ENCODE measurements around the gene NCR2. TPM values are rescaled to one million over a fixed set of nuclear protein-coding genes. Genes with fewer than 3 reads are reported as not detected.

NCR2 gene
- total and polyA plus RNA-seq, 2 of the 13 experiments (the other 11 are each of a cell fraction or from before 2014, with no cell fraction given) = not detected

DNA sequence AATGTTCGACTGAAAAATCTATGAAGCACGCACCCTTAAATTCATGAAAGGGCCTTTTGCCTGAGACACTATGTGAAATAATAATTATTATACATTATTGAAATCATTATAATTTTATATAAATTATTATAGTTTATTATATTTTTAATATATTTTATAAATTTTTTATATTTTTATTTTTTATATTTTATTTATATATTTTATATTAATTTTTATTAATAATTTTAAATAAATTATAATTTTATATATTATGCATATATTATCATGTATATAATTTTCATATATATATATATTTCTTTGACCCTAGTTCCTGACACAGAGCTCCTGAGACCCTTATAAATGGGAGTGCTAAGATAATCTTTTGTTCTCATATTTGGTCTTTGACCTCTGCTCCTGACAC, 13.5 kb downstream of the NCR2 start (continued):
- TF ChIP-seq, protein P1, sequence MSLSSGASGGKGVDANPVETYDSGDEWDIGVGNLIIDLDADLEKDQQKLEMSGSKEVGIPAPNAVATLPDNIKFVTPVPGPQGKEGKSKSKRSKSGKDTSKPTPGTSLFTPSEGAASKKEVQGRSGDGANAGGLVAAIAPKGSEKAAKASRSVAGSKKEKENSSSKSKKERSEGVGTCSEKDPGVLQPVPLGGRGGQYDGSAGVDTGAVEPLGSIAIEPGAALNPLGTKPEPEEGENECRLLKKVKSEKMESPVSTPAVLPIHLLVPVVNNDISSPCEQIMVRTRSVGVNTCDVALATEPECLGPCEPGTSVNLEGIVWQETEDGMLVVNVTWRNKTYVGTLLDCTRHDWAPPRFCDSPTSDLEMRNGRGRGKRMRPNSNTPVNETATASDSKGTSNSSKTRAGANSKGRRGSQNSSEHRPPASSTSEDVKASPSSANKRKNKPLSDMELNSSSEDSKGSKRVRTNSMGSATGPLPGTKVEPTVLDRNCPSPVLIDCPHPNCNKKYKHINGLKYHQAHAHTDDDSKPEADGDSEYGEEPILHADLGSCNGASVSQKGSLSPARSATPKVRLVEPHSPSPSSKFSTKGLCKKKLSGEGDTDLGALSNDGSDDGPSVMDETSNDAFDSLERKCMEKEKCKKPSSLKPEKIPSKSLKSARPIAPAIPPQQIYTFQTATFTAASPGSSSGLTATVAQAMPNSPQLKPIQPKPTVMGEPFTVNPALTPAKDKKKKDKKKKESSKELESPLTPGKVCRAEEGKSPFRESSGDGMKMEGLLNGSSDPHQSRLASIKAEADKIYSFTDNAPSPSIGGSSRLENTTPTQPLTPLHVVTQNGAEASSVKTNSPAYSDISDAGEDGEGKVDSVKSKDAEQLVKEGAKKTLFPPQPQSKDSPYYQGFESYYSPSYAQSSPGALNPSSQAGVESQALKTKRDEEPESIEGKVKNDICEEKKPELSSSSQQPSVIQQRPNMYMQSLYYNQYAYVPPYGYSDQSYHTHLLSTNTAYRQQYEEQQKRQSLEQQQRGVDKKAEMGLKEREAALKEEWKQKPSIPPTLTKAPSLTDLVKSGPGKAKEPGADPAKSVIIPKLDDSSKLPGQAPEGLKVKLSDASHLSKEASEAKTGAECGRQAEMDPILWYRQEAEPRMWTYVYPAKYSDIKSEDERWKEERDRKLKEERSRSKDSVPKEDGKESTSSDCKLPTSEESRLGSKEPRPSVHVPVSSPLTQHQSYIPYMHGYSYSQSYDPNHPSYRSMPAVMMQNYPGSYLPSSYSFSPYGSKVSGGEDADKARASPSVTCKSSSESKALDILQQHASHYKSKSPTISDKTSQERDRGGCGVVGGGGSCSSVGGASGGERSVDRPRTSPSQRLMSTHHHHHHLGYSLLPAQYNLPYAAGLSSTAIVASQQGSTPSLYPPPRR (CRISPR knock-in tag; IDR thresholded peaks at IDR 0.05; ENCODE audit: borderline replicate concordance) = no peak
- TF ChIP-seq HNRNPUL1 (IDR thresholded peaks at IDR 0.05; ENCODE audit: low read depth, low read length) (no peak), NBN (conservative IDR thresholded peaks at IDR 0.05) (no peak), TCF7L2 (IDR thresholded peaks at IDR 0.05; ENCODE audit: low read depth, low read length) (no peak), PHF8 (CRISPR knock-in tag; IDR thresholded peaks at IDR 0.05) (no peak), ZNF616 (CRISPR knock-in tag; IDR thresholded peaks at IDR 0.05; ENCODE audit: low read depth) (no peak), MED8 (CRISPR knock-in tag; IDR thresholded peaks at IDR 0.05; ENCODE audit: insufficient replicate concordance) (no peak)

DNA sequence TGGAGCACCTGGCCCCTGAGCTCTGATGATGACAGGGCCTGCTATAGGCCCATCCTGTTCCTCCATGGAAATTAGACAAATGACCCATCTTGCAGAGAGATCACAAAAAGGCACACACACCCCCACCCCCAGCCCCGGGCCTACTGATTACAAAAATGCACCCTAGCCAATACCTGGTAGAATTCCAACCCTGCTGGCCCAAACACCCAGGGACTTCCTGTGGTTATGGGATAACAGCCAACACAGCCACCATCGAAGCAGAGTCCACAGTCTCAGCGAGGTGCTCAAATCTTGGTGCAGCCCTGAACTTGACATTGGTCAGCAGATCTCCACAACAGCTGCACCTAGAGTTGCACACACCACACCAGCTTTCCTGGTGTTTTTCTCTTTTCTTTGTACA, 17.0 kb downstream of the NCR2 start:
- Histone ChIP-seq H3K4me2 (ENCODE audit: low read depth, low read length) (no peak overlapping the region), H3K27ac (ENCODE audit: extremely low read length, insufficient read depth, low read length) (no peak overlapping the region), H3K9me3 (ENCODE audit: low read length) (0 out of 2 replicates have a peak, but pooled peaks cover 4% of the 10 kb centered on the region), H3K36me3 (replicated peaks in 1 of 2; ENCODE audit: control insufficient read depth in 1 of 2, insufficient read depth in 2 of 2, low read length in 2 of 2) (no peaks in the 10 kb centered on the region), H3K9ac (ENCODE audit: insufficient read depth, low read depth, low read length) (no peak overlapping the region), H3K4me1 (ENCODE audit: insufficient read depth, low read length) (no peaks in the 10 kb centered on the region), H3K4me3 (replicated peaks in 1 of 3; ENCODE audit: insufficient read depth in 1 of 3, low read depth in 2 of 3, low read length in 3 of 3) (no peak overlapping the region), H3K27me3 (ENCODE audit: control insufficient read depth in 1 of 2, insufficient read depth in 2 of 2, low read length in 2 of 2) (peaks cover 0 to 42% of the 10 kb centered on the region in 2 experiments; a peak in 3 of 5 replicates), H2AFZ (ENCODE audit: low read length) (no peak overlapping the region), H4K20me1 (ENCODE audit: insufficient read depth, low read length) (no peaks in the 10 kb centered on the region), H3K79me2 (ENCODE audit: insufficient read depth, low read length) (no peaks in the 10 kb centered on the region)
- intact Hi-C loops (cut with micrococcal nuclease; ENCODE audit: unreplicated experiment) (no loop called here), in situ Hi-C loops (cut with HindIII; ENCODE audit: extremely low pct_ligation_motif_present, low pct_unique_long_range_greater_than_20kb) (loop anchor here (25.0 kb wide), 1 partner anchor 685 kb away; no protein-coding TSS in a partner anchor)
- no peak; the same call in 2 of the 3 replicates for ATAC-seq
- ChIA-PET POLR2A (no interaction called here), CTCF (ENCODE audit: low intra/inter-chr PET ratio, low total read pairs) (no interaction called here)
- BruUV-seq (replicated peaks) = no TSS peak
- 4% methylated on average over 3 of the region's 3 CpGs for WGBS (ENCODE audit: low lambda C conversion rate)
- no peak for FAIRE-seq
- TF ChIP-seq KLF6 (CRISPR knock-in tag; IDR thresholded peaks at IDR 0.05) (no peak), ZBTB7A (CRISPR knock-in tag; IDR thresholded peaks at IDR 0.05) (no peak)
- no peak for DNase-seq (ENCODE audit: low spot score)

All from HepG2 (cell line).